Fibroblast of mammary gland (primary cell): ENCODE data around the gene RPTOR.
A peak's percentile ranks its signal among the peaks of the same experiment; 100 is the strongest.

ENCODE experiments used
- DNase-seq: peaks from one replicate; pipeline ENCODE4 v3.0.0-alpha.2; 2010; ENCODE audit warnings: low read depth
- H3K4me3 ChIP-seq: 2 replicates; pipeline ENCODE4 v1.5.1; 2011; ENCODE audit warnings: low read depth, mild to moderate bottlenecking, low read length, moderate library complexity; ENCODE audit not compliant: control insufficient read depth
- CTCF ChIP-seq: conservative IDR thresholded peaks from 2 replicates; pipeline ENCODE4 v1.5.1; 2011; ENCODE audit warnings: low read depth, low read length, inconsistent platforms; ENCODE audit not compliant: control insufficient read depth, insufficient read depth

RPTOR gene

GRCh38 chr17:80826346-80826954, 281.8 kb downstream of the RPTOR start:
- no peak overlapping the region for H3K4me3 ChIP-seq
- TF ChIP-seq CTCF, result no peak
- DNase-seq, result no peak

GRCh38 chr17:80826955-80827645, 282.5 kb downstream of the RPTOR start:
- peak; percentile 99 for DNase-seq
- peak; percentile 17 for TF ChIP-seq CTCF
- H3K4me3 ChIP-seq, result no peak overlapping the region

- peak; percentile 21 for DNase-seq
- TF ChIP-seq CTCF, result no peak
- H3K4me3 ChIP-seq, result no peak overlapping the region
Measured at GRCh38 chr17:80827646-80828643, 283.3 kb downstream of the RPTOR start.

GRCh38 chr17:80829166-80829813, 284.7 kb downstream of the RPTOR start:
- DNase-seq, result no peak
- no peak overlapping the region for H3K4me3 ChIP-seq
- TF ChIP-seq CTCF, result no peak

- DNase-seq, result no peak
- TF ChIP-seq CTCF, result no peak
Measured at GRCh38 chr17:80830020-80830780, 285.6 kb downstream of the RPTOR start.

More at GRCh38 chr17:80830020-80830780, 285.6 kb downstream of the RPTOR start:
- no peak overlapping the region for H3K4me3 ChIP-seq
